Coronary artery (tissue), 2 donors: Measurements from ENCODE around the gene MAML3.

Experiments
- DNase-seq: peaks from one replicate; pipeline ENCODE4 v3.0.0-alpha.2; 2017; ENCODE audit warnings: low spot score
- H3K27ac ChIP-seq, 2 donors: fragments of 200-600 bp; sonication (generic); one replicate each; pipeline ENCODE4 v1.5.1; 2016 to 2019
- H3K4me3 ChIP-seq: fragments of 200-600 bp; sonication (generic); 2 replicates; pipeline ENCODE4 v1.5.1; 2016; ENCODE audit warnings: mild to moderate bottlenecking, moderate library complexity
- CTCF ChIP-seq: fragments of 200-600 bp; sonication (generic); IDR thresholded peaks from one replicate; pipeline ENCODE4 v1.5.1; 2019; ENCODE audit warnings: antibody characterized with exemption

The MAML3 gene

GRCh38 chr4:140018931-140019618 is 134.9 kb downstream of the MAML3 start:
- DNase-seq = no peak
- no peak for TF ChIP-seq CTCF
- no peak overlapping the region for H3K27ac ChIP-seq

GRCh38 chr4:140014284-140014683 is 139.7 kb downstream of the MAML3 start:
- DNase-seq = no peak
- Histone ChIP-seq H3K27ac (no peak overlapping the region), H3K4me3 (no peak overlapping the region)
- no peak for TF ChIP-seq CTCF

More at GRCh38 chr4:140018931-140019618, 134.9 kb downstream of the MAML3 start:
- no peak overlapping the region for H3K4me3 ChIP-seq

- TF ChIP-seq CTCF = no peak
- DNase-seq = no peak
- H3K27ac ChIP-seq = no peak overlapping the region
- H3K4me3 ChIP-seq = peak overlapping the region; percentile 41
Measured at GRCh38 chr4:140012688-140013486, 141.1 kb downstream of the MAML3 start.

GRCh38 chr4:140005699-140006098 is 148.3 kb downstream of the MAML3 start:
- no peak for TF ChIP-seq CTCF

GRCh38 chr4:140004922-140005627 is 148.9 kb downstream of the MAML3 start:
- DNase-seq = no peak
- H3K4me3 ChIP-seq = peak overlapping the region; percentile 62
- no peak for TF ChIP-seq CTCF
- no peak overlapping the region for H3K27ac ChIP-seq

More at GRCh38 chr4:140005699-140006098, 148.3 kb downstream of the MAML3 start:
- Histone ChIP-seq H3K4me3 (no peak overlapping the region), H3K27ac (no peak overlapping the region)
- DNase-seq = no peak

- peak overlapping the region in 1 of 2 donors; percentile 9 for H3K27ac ChIP-seq
- DNase-seq = no peak
- peak overlapping the region; percentile 62 for H3K4me3 ChIP-seq
- no peak for TF ChIP-seq CTCF
Measured at GRCh38 chr4:140004549-140004895, 149.5 kb downstream of the MAML3 start.
